GM12878 (cell line): ENCODE data around the gene XPO6. TPM values are rescaled to one million over a fixed set of nuclear protein-coding genes. Genes with fewer than 3 reads are reported as not detected.
A peak's percentile ranks its signal among the peaks of the same experiment; 100 is the strongest.

Experiments
- ATAC-seq: fragments of 200-7000 bp; cut with Tn5 transposase; 3 replicates; pipeline ENCODE4 v1.9.1; 2020; ENCODE audit warnings: mild to moderate bottlenecking, moderate library complexity
- BruUV-seq: library from RNA; stranded (reverse); fragments of 400-500 nt; replicated peaks from 2 replicates; lab custom pipeline; 2021; lab: Mats Ljungman, UMichigan
- CTCF ChIA-PET: fragments of 300-600 bp; sonication (Branson Sonifier 250); formaldehyde crosslinking; extraction: SDS; loops from one replicate; lab custom pipeline; 2021; ENCODE audit warnings: inconsistent platforms; lab: Yijun Ruan, JAX
- POLR2A ChIA-PET: fragments of 350-600 bp; formaldehyde crosslinking; extraction: SDS; loops from one replicate; lab custom pipeline; 2021; ENCODE audit warnings: inconsistent platforms; lab: Charles Lee
- RAD21 ChIA-PET: fragments of 300-600 bp; sonication (Branson Sonifier 250); formaldehyde crosslinking; loops from one replicate; lab custom pipeline; 2023; ENCODE audit warnings: antibody characterized with exemption; ENCODE audit not compliant: unreplicated experiment; lab: Charles Lee
- SMC1A ChIA-PET: fragments of 300-600 bp; sonication (Branson Sonifier 250); formaldehyde crosslinking; loops from one replicate; lab custom pipeline; 2023; ENCODE audit not compliant: unreplicated experiment, uncharacterized antibody; lab: Charles Lee
- DNase-seq: peaks from one replicate; pipeline ENCODE4 v3.0.0-alpha.2; 2011; ENCODE audit warnings: low read depth, low spot score
- FAIRE-seq: peaks from 3 replicates; lab custom pipeline; 2011; peaks lifted over from hg19 to GRCh38; lab: Jason Lieb, UNC
- H2AFZ ChIP-seq: 2 replicates; pipeline ENCODE4 v1.6.0; 2011; ENCODE audit warnings: low read depth, low read length, control low read depth; ENCODE audit not compliant: control insufficient read depth
- H3K27ac ChIP-seq: 2 replicates; pipeline ENCODE4 v1.5.1; 2011; ENCODE audit warnings: control low read depth; ENCODE audit not compliant: control insufficient read depth, insufficient read depth
- H3K27me3 ChIP-seq, 2 experiments: replicated peaks in 1 of 2; 2 replicates each; pipeline versions ENCODE4 v1.6.0 to v1.6.1; 2011; ENCODE audit warnings: low read length in 1 of 2; ENCODE audit not compliant: control insufficient read depth in 2 of 2, insufficient read depth in 2 of 2
- H3K36me3 ChIP-seq, 2 experiments: 2 replicates each; pipeline ENCODE4 v1.5.1; 2011; ENCODE audit warnings: low read length in 1 of 2; ENCODE audit not compliant: control insufficient read depth in 2 of 2, insufficient read depth in 2 of 2
- H3K4me1 ChIP-seq: 2 replicates; pipeline ENCODE4 v1.6.1; 2011; ENCODE audit warnings: mild to moderate bottlenecking, low read length, moderate library complexity, mixed read lengths; ENCODE audit not compliant: control insufficient read depth, insufficient read depth
- H3K4me2 ChIP-seq: 2 replicates; pipeline ENCODE4 v1.6.0; 2011; ENCODE audit warnings: control low read depth; ENCODE audit not compliant: control insufficient read depth, insufficient read depth
- H3K4me3 ChIP-seq: fragments of 200-600 bp; sonication (generic); 2 replicates; pipeline ENCODE4 v1.5.1; 2016
- H3K79me2 ChIP-seq: 2 replicates; pipeline ENCODE4 v1.6.0; 2011; ENCODE audit warnings: low read length; ENCODE audit not compliant: control insufficient read depth, insufficient read depth
- H3K9ac ChIP-seq: 2 replicates; pipeline ENCODE4 v1.8.0; 2011; ENCODE audit warnings: low read length, control low read depth, mixed read lengths; ENCODE audit not compliant: control insufficient read depth, insufficient read depth
- H3K9me3 ChIP-seq: replicated peaks from 3 replicates; pipeline ENCODE4 v1.5.1; 2011; ENCODE audit warnings: mild to moderate bottlenecking, low read length; ENCODE audit not compliant: control insufficient read depth, insufficient read depth
- H4K20me1 ChIP-seq: 2 replicates; pipeline ENCODE4 v1.6.0; 2011; ENCODE audit not compliant: control insufficient read depth, insufficient read depth
- BACH1 ChIP-seq: fragments of 450-650 bp; IDR thresholded peaks from 2 replicates; pipeline ENCODE4 v1.6.1; 2017; ENCODE audit warnings: mild to moderate bottlenecking, borderline replicate concordance
- BMI1 ChIP-seq: fragments of 450-650 bp; IDR thresholded peaks from 2 replicates; pipeline ENCODE4 v1.6.1; 2016; ENCODE audit warnings: mild to moderate bottlenecking, moderate library complexity, borderline replicate concordance
- CHD1 ChIP-seq: IDR thresholded peaks from 2 replicates; pipeline ENCODE4 v1.6.1; 2012; ENCODE audit warnings: low read depth, low read length, improper control_type of control experiment
- FOS ChIP-seq: IDR thresholded peaks from 3 replicates; pipeline ENCODE4 v1.6.1; 2011; ENCODE audit warnings: borderline replicate concordance; ENCODE audit not compliant: insufficient read length; ENCODE audit errors: extremely low read depth
- GATAD2B ChIP-seq: fragments of 450-650 bp; conservative IDR thresholded peaks from 2 replicates; pipeline ENCODE4 v1.6.1; 2017; ENCODE audit warnings: low read depth, mild to moderate bottlenecking, moderate library complexity
- HCFC1 ChIP-seq: fragments of 150-350 bp; IDR thresholded peaks from 2 replicates; pipeline ENCODE4 v1.6.1; 2014; ENCODE audit warnings: low read length
- KLF5 ChIP-seq: fragments of 450-650 bp; IDR thresholded peaks from 2 replicates; pipeline ENCODE4 v1.6.1; 2014; ENCODE audit warnings: mild to moderate bottlenecking; ENCODE audit not compliant: partially characterized antibody
- MTA2 ChIP-seq: fragments of 450-650 bp; IDR thresholded peaks from 2 replicates; pipeline ENCODE4 v1.6.1; 2016; ENCODE audit warnings: low read depth, mild to moderate bottlenecking, moderate library complexity
- MYB ChIP-seq: fragments of 150-350 bp; IDR thresholded peaks from 2 replicates; pipeline ENCODE4 v1.6.1; 2014; ENCODE audit warnings: mild to moderate bottlenecking, low read depth, low read length, borderline replicate concordance
- RELA ChIP-seq: fragments of 450-650 bp; IDR thresholded peaks from 2 replicates; pipeline ENCODE4 v1.8.0; 2014; ENCODE audit warnings: borderline replicate concordance; ENCODE audit not compliant: partially characterized antibody
- RUNX3 ChIP-seq: IDR thresholded peaks from 2 replicates; pipeline ENCODE4 v1.6.1; 2012; ENCODE audit warnings: low read length, inconsistent platforms
- STAT3 ChIP-seq: IDR thresholded peaks from 2 replicates; pipeline ENCODE4 v1.6.1; 2011; ENCODE audit warnings: low read depth, low read length, improper control_type of control experiment
- WGBS: methylation state at CpG from one replicate; pipeline ENCODE4 v1.1.6; 2016; ENCODE audit warnings: low lambda C conversion rate; ENCODE audit not compliant: insufficient replicate concordance, insufficient coverage; ENCODE audit errors: missing lambda C conversion rate; 5-methylcytosine and 5-hydroxymethylcytosine counted together
- in situ Hi-C: fragments of 300-500 bp; cut with MboI; formaldehyde crosslinking; loops from 9 replicates; pipeline ENCODE4 v1.14.3; 2018; ENCODE audit warnings: mixed read lengths
- intact Hi-C: fragments of 100-400 bp; cut with micrococcal nuclease; formaldehyde crosslinking; loops from one replicate; pipeline ENCODE4 v1.14.2; 2022; ENCODE audit not compliant: unreplicated experiment
- polyA plus RNA-seq, 11 experiments: library from polyadenylated mRNA; depleted of rRNA in 4 of 11; unstranded in 6 of 11; stranded (reverse) in 5 of 11; fragments of >200 nt; fragmentation: Nextera tagmentation in 4 of 11; fragmentation: Illumina TruSeq in 1 of 11; extraction: Ambion mirVana in 4 of 11; extraction: Trizol in 1 of 11; gene quantifications; 1 replicate in 1 of 11; 2 replicates in 10 of 11; pipeline versions ENCODE4 v1.2.1 to v1.2.3, GENCODE V29; 2011 to 2016; ENCODE audit warnings: inconsistent platforms in 2 of 11, missing spikeins in 2 of 11, low read depth in 1 of 11
- total RNA-seq, 4 experiments: library from RNA; depleted of rRNA in 3 of 4; stranded (reverse); fragments of >200 nt in 3 of 4; fragmentation: Illumina TruSeq in 1 of 4; extraction: Trizol in 1 of 4; gene quantifications; 2 replicates each; pipeline versions ENCODE4 v1.2.1 to v1.2.3, GENCODE V29; 2013 to 2021
- TF ChIP-seq, protein P1 (sequence below): IDR thresholded peaks from 2 replicates; pipeline ENCODE4 v1.6.1; 2011; ENCODE audit warnings: low read depth, low read length, improper control_type of control experiment, borderline replicate concordance
- TF ChIP-seq, protein P2 (sequence below): IDR thresholded peaks from 2 replicates; pipeline ENCODE4 v1.6.1; 2011; ENCODE audit warnings: low read depth, mild to moderate bottlenecking, low read length, moderate library complexity, borderline replicate concordance; ENCODE audit errors: extremely low read depth
- TF ChIP-seq, protein P3 (sequence below): IDR thresholded peaks from 2 replicates; pipeline ENCODE4 v1.6.1; 2012; ENCODE audit warnings: low read depth, low read length, improper control_type of control experiment
- TF ChIP-seq, protein P4 (sequence below): fragments of 450-650 bp; IDR thresholded peaks from 2 replicates; pipeline ENCODE4 v1.6.1; 2017; ENCODE audit warnings: low read depth, mild to moderate bottlenecking, moderate library complexity

The XPO6 gene
- total and polyA plus RNA-seq, 10 of the 15 experiments (the other 5 are each of a cell fraction or from before 2014, with no cell fraction given), result 9.9 to 246 (median 110) TPM

DNA sequence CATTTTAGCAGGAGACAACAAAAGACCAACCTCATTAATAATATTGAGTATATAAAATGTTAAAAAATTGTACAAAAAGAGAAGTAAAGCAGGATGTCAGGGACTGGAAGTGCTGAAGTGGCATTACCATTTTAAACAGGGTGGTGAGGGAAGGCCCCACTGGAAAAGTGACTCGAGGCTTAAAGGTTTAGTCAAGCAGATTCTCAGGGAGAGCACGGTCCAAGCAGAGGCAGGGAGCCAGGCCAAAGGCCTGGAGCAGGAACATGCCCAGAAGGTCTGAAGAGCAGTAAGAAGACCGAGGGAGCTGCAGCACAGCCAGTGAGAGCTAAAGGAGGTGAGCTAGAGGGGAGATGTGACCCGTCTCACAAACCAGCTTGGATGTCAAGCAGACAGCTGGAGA is 7.6 kb downstream of the XPO6 start:
- H3K4me1 ChIP-seq, result peaks cover 18% of the 10 kb centered on the region
- no peak overlapping the region for H3K27ac ChIP-seq
- in situ Hi-C loops (no loop called here), intact Hi-C loops (no loop called here)
- ChIA-PET CTCF (interaction anchor here (0.6 to 3.1 kb wide), 3 partner anchors 10 to 62 kb away, joined by 3 to 16 read pairs (median 4); no protein-coding TSS in a partner anchor), RAD21 (interaction anchor here (0.8 to 12.5 kb wide), 2 partner anchors 11 to 14 kb away, joined by 3 to 192 read pairs; no protein-coding TSS in a partner anchor), POLR2A (interaction anchor here (0.5 to 3.4 kb wide), 4 partner anchors 10 to 123 kb away, joined by 3 to 15 read pairs (median 4); no protein-coding TSS in a partner anchor), SMC1A (interaction anchor here (0.6 to 3.5 kb wide), 6 partner anchors 10 to 64 kb away, joined by 3 to 16 read pairs (median 3); no protein-coding TSS in a partner anchor)
- no peaks in the 10 kb centered on the region for H3K27me3 ChIP-seq
- H2AFZ ChIP-seq, result no peak overlapping the region
- no peak for FAIRE-seq
- H3K9ac ChIP-seq, result no peak overlapping the region
- no peak overlapping the region for H3K4me3 ChIP-seq
- peaks cover 92% of the 10 kb centered on the region for H3K79me2 ChIP-seq
- H4K20me1 ChIP-seq, result peaks cover 7% of the 10 kb centered on the region
- H3K4me2 ChIP-seq, result peak overlapping the region; percentile 68; the same call in 1 of the 2 replicates
- no peak for ATAC-seq
- no peaks in the 10 kb centered on the region for H3K9me3 ChIP-seq
- BruUV-seq, result no TSS peak
- 98% methylated on average over 4 of the region's 4 CpGs for WGBS
- H3K36me3 ChIP-seq, result peaks cover 7 to 40% of the 10 kb centered on the region in 2 experiments
- no peak for DNase-seq
- TF ChIP-seq RELA (no peak), HCFC1 (no peak), STAT3 (no peak), RUNX3 (no peak), BMI1 (no peak), FOS (no peak), CHD1 (no peak), GATAD2B (no peak), KLF5 (no peak), MYB (no peak), BACH1 (no peak), MTA2 (no peak)
- TF ChIP-seq, protein P1, sequence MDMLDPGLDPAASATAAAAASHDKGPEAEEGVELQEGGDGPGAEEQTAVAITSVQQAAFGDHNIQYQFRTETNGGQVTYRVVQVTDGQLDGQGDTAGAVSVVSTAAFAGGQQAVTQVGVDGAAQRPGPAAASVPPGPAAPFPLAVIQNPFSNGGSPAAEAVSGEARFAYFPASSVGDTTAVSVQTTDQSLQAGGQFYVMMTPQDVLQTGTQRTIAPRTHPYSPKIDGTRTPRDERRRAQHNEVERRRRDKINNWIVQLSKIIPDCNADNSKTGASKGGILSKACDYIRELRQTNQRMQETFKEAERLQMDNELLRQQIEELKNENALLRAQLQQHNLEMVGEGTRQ, result no peak
- TF ChIP-seq, protein P2, sequence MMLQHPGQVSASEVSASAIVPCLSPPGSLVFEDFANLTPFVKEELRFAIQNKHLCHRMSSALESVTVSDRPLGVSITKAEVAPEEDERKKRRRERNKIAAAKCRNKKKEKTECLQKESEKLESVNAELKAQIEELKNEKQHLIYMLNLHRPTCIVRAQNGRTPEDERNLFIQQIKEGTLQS, result no peak
- TF ChIP-seq, protein P3, sequence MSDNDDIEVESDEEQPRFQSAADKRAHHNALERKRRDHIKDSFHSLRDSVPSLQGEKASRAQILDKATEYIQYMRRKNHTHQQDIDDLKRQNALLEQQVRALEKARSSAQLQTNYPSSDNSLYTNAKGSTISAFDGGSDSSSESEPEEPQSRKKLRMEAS, result no peak
- TF ChIP-seq, protein P4, sequence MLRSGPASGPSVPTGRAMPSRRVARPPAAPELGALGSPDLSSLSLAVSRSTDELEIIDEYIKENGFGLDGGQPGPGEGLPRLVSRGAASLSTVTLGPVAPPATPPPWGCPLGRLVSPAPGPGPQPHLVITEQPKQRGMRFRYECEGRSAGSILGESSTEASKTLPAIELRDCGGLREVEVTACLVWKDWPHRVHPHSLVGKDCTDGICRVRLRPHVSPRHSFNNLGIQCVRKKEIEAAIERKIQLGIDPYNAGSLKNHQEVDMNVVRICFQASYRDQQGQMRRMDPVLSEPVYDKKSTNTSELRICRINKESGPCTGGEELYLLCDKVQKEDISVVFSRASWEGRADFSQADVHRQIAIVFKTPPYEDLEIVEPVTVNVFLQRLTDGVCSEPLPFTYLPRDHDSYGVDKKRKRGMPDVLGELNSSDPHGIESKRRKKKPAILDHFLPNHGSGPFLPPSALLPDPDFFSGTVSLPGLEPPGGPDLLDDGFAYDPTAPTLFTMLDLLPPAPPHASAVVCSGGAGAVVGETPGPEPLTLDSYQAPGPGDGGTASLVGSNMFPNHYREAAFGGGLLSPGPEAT, result no peak
